Esophagus (tissue), 2 donors: ENCODE measurements around the gene SAMD11. TPM values are rescaled to one million over a fixed set of nuclear protein-coding genes. Genes with fewer than 3 reads are reported as not detected.

ENCODE experiments used
- H3K27ac ChIP-seq, 2 donors: one replicate each; pipeline ENCODE4 v1.5.1; 2013; ENCODE audit warnings: low read depth in 2 of 2, mild to moderate bottlenecking in 2 of 2, inconsistent platforms in 1 of 2, low read length in 1 of 2, moderate library complexity in 1 of 2
- H3K27me3 ChIP-seq, 2 donors: one replicate each; pipeline ENCODE4 v1.6.1; 2013; ENCODE audit warnings: low read length in 2 of 2, control low read depth in 1 of 2, mild to moderate bottlenecking in 1 of 2; ENCODE audit not compliant: insufficient read depth in 2 of 2, control insufficient read depth in 1 of 2
- H3K36me3 ChIP-seq, 2 donors: one replicate each; pipeline ENCODE4 v1.6.1; 2013; ENCODE audit warnings: low read length in 1 of 2; ENCODE audit not compliant: control insufficient read depth in 2 of 2, insufficient read depth in 2 of 2
- H3K4me1 ChIP-seq, 2 donors: one replicate each; pipeline ENCODE4 v1.6.1; 2013; ENCODE audit warnings: low read length in 1 of 2; ENCODE audit not compliant: control insufficient read depth in 2 of 2, insufficient read depth in 2 of 2
- H3K4me3 ChIP-seq, 2 donors: one replicate each; pipeline ENCODE4 v1.5.1; 2013; ENCODE audit warnings: low read length in 2 of 2, mild to moderate bottlenecking in 2 of 2, low read depth in 1 of 2, moderate library complexity in 1 of 2
- H3K9me3 ChIP-seq, 2 donors: one replicate each; pipeline ENCODE4 v1.6.1; 2013; ENCODE audit warnings: mild to moderate bottlenecking in 2 of 2, low read depth in 1 of 2, low read length in 1 of 2, moderate library complexity in 1 of 2; ENCODE audit not compliant: control insufficient read depth in 2 of 2, insufficient read depth in 1 of 2
- WGBS, 2 donors: extraction: QIAGEN DNeasy Blood & Tissue Kit; methylation state at CpG; one replicate each; pipeline ENCODE4 v1.1.7; 2013; 5-methylcytosine and 5-hydroxymethylcytosine counted together
- polyA plus RNA-seq, 2 donors: library from polyadenylated mRNA; stranded (reverse); fragments of 200-250 nt; gene quantifications; one replicate each; pipeline ENCODE4 v1.2.3, GENCODE V29; 2013
- donor health status: healthy with polysubstance abuse.
- donor health status: Bipolar disorder and iron deficiency.

SAMD11 gene
- polyA plus RNA-seq, 2 donors: 0.68 to 1.5 TPM

DNA sequence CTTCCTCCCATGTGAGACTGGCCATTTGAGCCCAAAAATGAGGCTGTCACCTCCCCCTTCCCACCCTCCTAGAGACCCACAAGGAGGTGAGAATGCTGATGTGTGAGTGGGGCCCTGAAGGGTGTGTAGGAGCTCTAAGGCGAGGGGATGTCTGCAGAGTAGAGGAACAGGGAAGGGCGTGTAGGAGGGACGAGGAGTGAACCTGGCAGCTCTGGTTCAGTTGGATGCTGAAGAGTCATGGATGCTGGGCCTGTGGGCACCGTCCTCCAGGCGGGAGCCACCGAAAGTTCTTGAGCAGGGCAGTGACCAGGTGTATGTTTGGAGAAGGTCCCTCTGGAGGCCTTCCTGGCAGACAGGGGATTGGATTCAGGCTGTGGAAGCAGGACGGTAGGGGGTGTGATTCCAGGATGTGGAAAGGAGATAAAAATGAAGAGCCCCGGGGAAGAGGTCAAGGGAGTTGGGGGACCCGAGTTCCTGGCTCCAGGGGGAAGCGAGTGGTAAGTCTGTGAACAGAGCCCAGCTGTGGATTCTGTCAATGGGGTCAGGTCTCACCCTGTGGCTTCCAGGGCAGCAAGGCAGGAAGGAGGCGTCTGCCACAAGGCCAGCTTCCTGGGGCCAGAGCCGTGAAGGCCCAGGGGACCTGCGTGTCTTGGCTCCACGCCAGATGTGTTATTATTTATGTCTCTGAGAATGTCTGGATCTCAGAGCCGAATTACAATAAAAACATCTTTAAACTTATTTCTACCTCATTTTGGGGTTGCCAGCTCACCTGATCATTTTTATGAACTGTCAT, 7.9 kb downstream of the SAMD11 start:
- WGBS, 2 donors: 42 to 44% methylated on average over 15 of the region's 15 CpGs
- peaks cover 0 to 20% of the 10 kb centered on the region in 2 donors for H3K4me1 ChIP-seq
- H3K4me3 ChIP-seq: no peak overlapping the region
- no peak overlapping the region for H3K27ac ChIP-seq
- peaks cover 0 to 21% of the 10 kb centered on the region in 2 donors for H3K27me3 ChIP-seq
- no peaks in the 10 kb centered on the region for H3K9me3 ChIP-seq
- no peaks in the 10 kb centered on the region for H3K36me3 ChIP-seq

DNA sequence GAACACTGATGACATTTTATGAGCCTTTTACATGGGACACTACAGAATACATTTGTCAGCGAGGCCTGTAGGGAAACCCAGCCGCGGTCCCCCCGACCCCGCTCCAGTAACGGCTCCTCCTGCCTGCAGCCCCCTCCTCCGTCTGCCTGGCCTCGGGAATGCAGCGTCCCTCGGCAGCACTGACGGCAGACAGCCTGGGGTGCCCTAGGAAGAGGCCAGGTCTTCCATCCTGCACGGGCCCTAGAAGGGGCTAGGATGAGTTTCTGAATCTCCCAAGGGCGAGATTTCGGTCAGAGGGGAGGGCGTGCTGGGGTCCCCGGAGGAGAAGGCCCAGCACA, 8.4 kb downstream of the SAMD11 start:
- WGBS, 2 donors: 65 to 68% methylated on average over 16 of the region's 16 CpGs
- Histone ChIP-seq H3K4me3 (no peak overlapping the region), H3K9me3 (no peaks in the 10 kb centered on the region), H3K27ac (no peak overlapping the region), H3K4me1 (peaks cover 0 to 20% of the 10 kb centered on the region in 2 donors), H3K36me3 (no peaks in the 10 kb centered on the region), H3K27me3 (peaks cover 0 to 20% of the 10 kb centered on the region in 2 donors)

DNA sequence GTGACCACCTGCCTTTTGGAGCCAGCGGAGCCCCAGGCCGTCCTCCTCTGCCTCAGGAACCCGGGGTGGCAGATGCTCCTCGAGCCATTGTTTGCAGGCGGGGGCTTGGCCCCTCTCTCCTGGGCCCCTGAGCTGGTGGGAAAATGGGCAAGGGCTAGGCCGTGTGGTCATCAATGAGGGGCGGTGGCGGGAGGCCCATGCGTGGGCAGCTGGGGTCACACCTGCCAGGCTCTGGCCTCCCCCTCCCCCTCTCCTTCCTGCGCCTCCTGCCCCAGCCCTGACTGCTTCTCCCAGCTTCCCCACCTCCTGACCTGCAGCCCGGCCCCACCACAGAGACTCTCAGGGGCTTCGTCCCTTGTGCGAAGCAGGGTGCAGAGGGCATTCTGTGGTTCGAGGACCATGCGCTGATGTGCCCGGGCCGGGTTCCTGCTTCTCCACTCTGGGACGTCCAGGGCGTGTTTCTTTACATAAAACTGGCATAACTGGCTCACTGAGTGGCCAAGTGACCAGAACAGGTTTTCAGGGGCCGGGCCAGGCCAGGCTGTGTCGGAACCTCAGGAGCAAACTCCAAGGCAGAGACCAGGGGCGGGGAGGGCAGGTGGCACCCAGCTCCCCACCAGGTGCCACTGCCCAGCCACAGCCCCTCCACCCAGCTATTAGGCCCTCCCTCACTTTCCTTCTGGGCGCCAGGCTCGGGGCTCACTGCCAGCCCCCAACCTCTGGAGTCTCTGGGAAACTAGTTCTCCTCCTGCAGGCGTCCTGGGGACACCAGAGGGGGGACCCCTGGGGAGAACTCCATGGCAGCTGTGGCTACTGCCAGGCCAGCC, 9.3 kb downstream of the SAMD11 start:
- Histone ChIP-seq H3K27ac (peak overlapping the region in 1 of 2 donors; percentile 62), H3K4me3 (peak overlapping the region in 1 of 2 donors; percentile 2), H3K27me3 (peaks cover 0 to 17% of the 10 kb centered on the region in 2 donors), H3K9me3 (no peaks in the 10 kb centered on the region), H3K4me1 (peaks cover 0 to 20% of the 10 kb centered on the region in 2 donors), H3K36me3 (no peaks in the 10 kb centered on the region)
- WGBS, 2 donors: 57 to 60% methylated on average over 21 to 25 of the region's 25 CpGs

DNA sequence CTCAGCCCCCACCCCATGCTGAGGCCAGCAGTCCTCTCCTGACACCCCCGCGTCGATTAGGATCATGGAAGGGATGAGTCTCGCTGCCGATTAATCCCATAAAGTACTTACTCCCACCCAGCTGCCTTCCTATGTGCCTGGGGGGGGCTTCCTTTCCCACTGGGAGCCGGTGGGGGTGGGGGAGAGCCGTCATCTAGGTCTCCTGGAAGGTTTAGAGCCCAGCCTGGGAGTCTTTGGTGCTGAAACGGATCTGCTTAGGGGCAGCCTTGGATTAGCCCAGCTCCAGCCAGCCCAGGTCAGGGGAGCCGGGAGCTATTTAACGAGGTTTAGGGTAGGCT, 9.8 kb downstream of the SAMD11 start:
- H3K27ac ChIP-seq: peak overlapping the region in 1 of 2 donors; percentile 62
- no peak overlapping the region for H3K4me3 ChIP-seq
- peaks cover 0 to 20% of the 10 kb centered on the region in 2 donors for H3K4me1 ChIP-seq
- 18 to 24% methylated on average over 10 of the region's 10 CpGs for WGBS, 2 donors
- H3K27me3 ChIP-seq: peaks cover 0 to 17% of the 10 kb centered on the region in 2 donors
- H3K36me3 ChIP-seq: no peaks in the 10 kb centered on the region
- no peaks in the 10 kb centered on the region for H3K9me3 ChIP-seq

DNA sequence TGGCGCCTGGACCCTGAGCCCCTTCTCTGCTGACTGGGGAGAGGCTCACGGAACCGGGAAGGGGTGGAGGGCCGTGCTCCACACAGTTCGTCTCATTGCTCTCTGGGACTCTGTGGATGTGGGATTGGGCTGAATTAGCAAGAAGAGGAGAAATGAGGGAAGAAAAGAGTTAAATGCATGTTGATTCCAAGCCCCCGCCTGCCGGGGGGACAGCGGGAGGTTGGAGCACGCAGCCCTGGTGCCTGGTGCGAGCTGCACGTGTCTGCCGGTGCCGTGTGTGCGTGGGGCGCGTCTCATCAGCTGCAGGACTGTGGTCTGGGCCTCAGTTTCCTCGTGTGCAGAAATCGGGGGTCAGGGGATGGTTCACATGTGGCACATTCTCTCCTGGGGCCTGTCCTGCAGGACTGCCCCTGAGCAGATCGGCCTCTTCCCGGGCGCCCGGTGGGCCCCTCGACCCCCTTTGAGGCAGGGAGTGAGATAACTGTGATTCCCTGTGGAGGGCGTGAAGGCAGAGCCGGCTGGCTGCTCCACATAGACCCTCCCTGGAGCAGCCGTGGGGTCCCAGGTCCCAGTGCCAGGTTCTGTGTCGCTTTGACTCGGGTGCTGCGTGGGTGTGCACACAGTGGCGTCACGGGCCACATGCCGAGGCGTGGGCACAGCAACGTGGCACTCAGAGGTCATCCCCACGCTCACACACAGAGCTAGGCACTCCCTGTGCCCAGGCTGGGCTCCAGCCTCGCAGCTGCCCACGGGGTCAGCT, 11.4 kb downstream of the SAMD11 start:
- Histone ChIP-seq H3K4me3 (no peak overlapping the region), H3K27ac (no peak overlapping the region), H3K36me3 (no peaks in the 10 kb centered on the region), H3K9me3 (no peaks in the 10 kb centered on the region), H3K4me1 (peaks cover 2 to 15% of the 10 kb centered on the region in 2 donors), H3K27me3 (peaks cover 0 to 14% of the 10 kb centered on the region in 2 donors)
- 10 to 12% methylated on average over 37 of the region's 37 CpGs for WGBS, 2 donors

GRCh38 chr1:935751-936231, 12.1 kb downstream of the SAMD11 start:
- peaks cover 0 to 2% of the 10 kb centered on the region in 2 donors for H3K9me3 ChIP-seq
- WGBS, 2 donors: 11 to 12% methylated on average over 25 to 30 of the region's 30 CpGs
- H3K4me1 ChIP-seq: peaks cover 5 to 20% of the 10 kb centered on the region in 2 donors
- H3K36me3 ChIP-seq: no peaks in the 10 kb centered on the region
- H3K4me3 ChIP-seq: no peak overlapping the region
- H3K27ac ChIP-seq: no peak overlapping the region
- H3K27me3 ChIP-seq: peaks cover 0 to 20% of the 10 kb centered on the region in 2 donors

- 54 to 59% methylated on average over 43 to 45 of the region's 45 CpGs for WGBS, 2 donors
- H3K27ac ChIP-seq: no peak overlapping the region
- H3K4me1 ChIP-seq: peaks cover 7 to 28% of the 10 kb centered on the region in 2 donors
- peaks cover 0 to 3% of the 10 kb centered on the region in 2 donors for H3K9me3 ChIP-seq
- H3K36me3 ChIP-seq: no peaks in the 10 kb centered on the region
- peaks cover 0 to 26% of the 10 kb centered on the region in 2 donors for H3K27me3 ChIP-seq
- H3K4me3 ChIP-seq: no peak overlapping the region
Measured at GRCh38 chr1:936348-937264, 12.9 kb downstream of the SAMD11 start.

- Histone ChIP-seq H3K27me3 (peaks cover 0 to 35% of the 10 kb centered on the region in 2 donors), H3K4me3 (no peak overlapping the region), H3K4me1 (peaks cover 9 to 31% of the 10 kb centered on the region in 2 donors), H3K9me3 (peaks cover 0 to 3% of the 10 kb centered on the region in 2 donors), H3K27ac (no peak overlapping the region), H3K36me3 (no peaks in the 10 kb centered on the region)
- 65 to 77% methylated on average over 12 to 16 of the region's 16 CpGs for WGBS, 2 donors
Measured at GRCh38 chr1:937521-937920, 13.8 kb downstream of the SAMD11 start.
